ENCODE results near the gene FCRL5. TPM values are rescaled to one million over a fixed set of nuclear protein-coding genes. Genes with fewer than 3 reads are reported as not detected.

Gene FCRL5
- total RNA-seq, 1 donor, result under 0.01 TPM

DNA sequence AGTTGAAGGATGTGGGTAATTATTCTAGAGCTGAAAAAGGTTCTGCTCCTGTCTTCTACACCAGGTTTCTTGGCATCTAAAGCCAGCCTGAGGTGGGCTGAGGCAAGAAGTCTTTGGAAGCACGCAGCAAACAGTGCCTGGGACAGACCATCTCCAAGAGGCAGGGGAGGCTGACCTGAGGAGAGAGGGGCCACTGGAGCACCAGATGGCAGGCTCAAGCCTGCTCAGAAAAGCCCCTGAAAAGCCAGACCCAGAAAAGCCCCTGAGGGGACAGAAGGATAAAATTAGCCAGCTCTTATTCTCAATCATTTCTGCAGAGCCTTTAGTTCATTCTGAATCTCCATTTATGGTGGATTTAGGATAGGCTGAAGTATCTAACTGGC is 28.5 kb upstream of the FCRL5 start:
- Histone ChIP-seq H3K27ac (ENCODE audit: low read depth, low read length) (no peak overlapping the region), H3K36me3 (ENCODE audit: insufficient read depth, low read length) (no peaks in the 10 kb centered on the region), H3K4me2 (ENCODE audit: insufficient read depth, low read length) (no peak overlapping the region), H3K4me1 (ENCODE audit: insufficient read depth, low read length) (no peaks in the 10 kb centered on the region), H2AFZ (ENCODE audit: low read length) (no peak overlapping the region), H3K4me3 (ENCODE audit: insufficient read depth, low read length) (no peak overlapping the region), H3K79me2 (ENCODE audit: insufficient read depth, low read length) (no peaks in the 10 kb centered on the region), H4K20me1 (ENCODE audit: insufficient read depth, low read length) (no peaks in the 10 kb centered on the region), H3K9me3 (ENCODE audit: low read depth, low read length) (no peaks in the 10 kb centered on the region), H3K27me3 (ENCODE audit: insufficient read depth, low read length) (no peaks in the 10 kb centered on the region)
- DNase-seq (ENCODE audit: insufficient read length, low spot score, missing footprints), result no peak
- TF ChIP-seq, protein P1, sequence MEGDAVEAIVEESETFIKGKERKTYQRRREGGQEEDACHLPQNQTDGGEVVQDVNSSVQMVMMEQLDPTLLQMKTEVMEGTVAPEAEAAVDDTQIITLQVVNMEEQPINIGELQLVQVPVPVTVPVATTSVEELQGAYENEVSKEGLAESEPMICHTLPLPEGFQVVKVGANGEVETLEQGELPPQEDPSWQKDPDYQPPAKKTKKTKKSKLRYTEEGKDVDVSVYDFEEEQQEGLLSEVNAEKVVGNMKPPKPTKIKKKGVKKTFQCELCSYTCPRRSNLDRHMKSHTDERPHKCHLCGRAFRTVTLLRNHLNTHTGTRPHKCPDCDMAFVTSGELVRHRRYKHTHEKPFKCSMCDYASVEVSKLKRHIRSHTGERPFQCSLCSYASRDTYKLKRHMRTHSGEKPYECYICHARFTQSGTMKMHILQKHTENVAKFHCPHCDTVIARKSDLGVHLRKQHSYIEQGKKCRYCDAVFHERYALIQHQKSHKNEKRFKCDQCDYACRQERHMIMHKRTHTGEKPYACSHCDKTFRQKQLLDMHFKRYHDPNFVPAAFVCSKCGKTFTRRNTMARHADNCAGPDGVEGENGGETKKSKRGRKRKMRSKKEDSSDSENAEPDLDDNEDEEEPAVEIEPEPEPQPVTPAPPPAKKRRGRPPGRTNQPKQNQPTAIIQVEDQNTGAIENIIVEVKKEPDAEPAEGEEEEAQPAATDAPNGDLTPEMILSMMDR (IDR thresholded peaks at IDR 0.05; ENCODE audit: extremely low read depth, low read depth, low read length), result no peak

DNA sequence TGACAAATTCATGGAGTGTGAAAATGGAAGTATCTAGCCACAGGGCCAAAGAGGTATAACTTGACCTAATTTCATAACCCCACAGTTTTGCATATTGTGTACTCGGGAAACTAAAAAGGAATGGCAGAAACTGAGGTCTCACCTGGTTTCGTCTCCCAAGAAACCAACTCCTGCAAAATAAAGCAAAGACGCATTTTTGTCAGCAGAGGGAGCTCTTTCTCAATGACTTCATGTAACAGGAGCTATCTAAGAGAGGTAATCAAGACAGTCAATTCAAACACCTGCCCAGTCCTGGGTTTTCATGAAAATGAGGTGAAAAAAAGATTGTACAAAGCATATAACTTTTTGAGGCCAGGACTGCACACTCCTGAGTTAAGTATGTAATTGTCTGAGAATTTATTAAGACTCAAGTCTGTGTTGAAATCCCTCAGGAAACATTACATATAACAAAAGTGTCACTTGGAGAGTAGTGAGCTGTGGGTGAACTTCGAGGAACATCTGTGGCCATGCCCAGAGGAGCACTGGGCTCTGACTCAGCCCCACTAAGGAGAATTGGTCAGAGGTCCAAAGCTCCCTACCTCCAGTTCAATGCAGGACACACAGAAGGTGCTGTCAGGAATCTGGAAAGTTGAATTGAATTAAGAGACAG is 28.0 kb upstream of the FCRL5 start:
- H3K9me3 ChIP-seq (ENCODE audit: low read depth, low read length), result no peaks in the 10 kb centered on the region
- no peaks in the 10 kb centered on the region for H3K27me3 ChIP-seq (ENCODE audit: insufficient read depth, low read length)
- H3K27ac ChIP-seq (ENCODE audit: low read depth, low read length), result no peak overlapping the region
- TF ChIP-seq, protein P1 (IDR thresholded peaks at IDR 0.05; ENCODE audit: extremely low read depth, low read depth, low read length), result peak; percentile 72
- H3K4me2 ChIP-seq (ENCODE audit: insufficient read depth, low read length), result no peak overlapping the region
- peak; percentile 58 for DNase-seq (ENCODE audit: insufficient read length, low spot score, missing footprints)
- no peaks in the 10 kb centered on the region for H4K20me1 ChIP-seq (ENCODE audit: insufficient read depth, low read length)
- no peaks in the 10 kb centered on the region for H3K79me2 ChIP-seq (ENCODE audit: insufficient read depth, low read length)
- H3K36me3 ChIP-seq (ENCODE audit: insufficient read depth, low read length), result no peaks in the 10 kb centered on the region
- no peak overlapping the region for H3K4me3 ChIP-seq (ENCODE audit: insufficient read depth, low read length)
- H2AFZ ChIP-seq (ENCODE audit: low read length), result no peak overlapping the region
- no peaks in the 10 kb centered on the region for H3K4me1 ChIP-seq (ENCODE audit: insufficient read depth, low read length)

DNA sequence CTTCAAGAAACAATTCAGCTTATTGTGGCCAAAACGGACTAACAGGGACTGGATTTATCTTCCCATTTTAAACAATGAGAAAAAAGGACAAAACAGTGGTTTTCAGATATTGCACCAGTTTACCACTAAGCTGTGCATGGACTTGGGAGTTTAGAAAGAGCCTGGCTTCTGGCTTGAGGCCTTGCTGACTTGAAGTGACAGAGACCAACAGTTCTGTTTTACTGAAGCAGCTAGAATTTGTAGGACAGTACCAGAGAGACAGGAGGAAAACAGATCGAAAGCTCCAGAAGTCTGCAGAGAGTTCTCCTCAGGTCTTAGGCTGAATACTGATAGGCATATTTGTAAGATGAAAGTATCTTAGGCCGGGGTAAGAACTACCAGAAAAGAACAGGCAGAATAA is 25.1 kb upstream of the FCRL5 start:
- Histone ChIP-seq H3K4me3 (ENCODE audit: insufficient read depth, low read length) (no peak overlapping the region), H4K20me1 (ENCODE audit: insufficient read depth, low read length) (no peaks in the 10 kb centered on the region), H3K27me3 (ENCODE audit: insufficient read depth, low read length) (no peaks in the 10 kb centered on the region), H3K36me3 (ENCODE audit: insufficient read depth, low read length) (no peaks in the 10 kb centered on the region), H3K9me3 (ENCODE audit: low read depth, low read length) (no peaks in the 10 kb centered on the region), H3K4me2 (ENCODE audit: insufficient read depth, low read length) (no peak overlapping the region), H3K27ac (ENCODE audit: low read depth, low read length) (no peak overlapping the region), H2AFZ (ENCODE audit: low read length) (no peak overlapping the region), H3K4me1 (ENCODE audit: insufficient read depth, low read length) (no peaks in the 10 kb centered on the region), H3K79me2 (ENCODE audit: insufficient read depth, low read length) (no peaks in the 10 kb centered on the region)
- TF ChIP-seq, protein P1 (IDR thresholded peaks at IDR 0.05; ENCODE audit: extremely low read depth, low read depth, low read length), result no peak
- DNase-seq (ENCODE audit: insufficient read length, low spot score, missing footprints), result no peak

DNA sequence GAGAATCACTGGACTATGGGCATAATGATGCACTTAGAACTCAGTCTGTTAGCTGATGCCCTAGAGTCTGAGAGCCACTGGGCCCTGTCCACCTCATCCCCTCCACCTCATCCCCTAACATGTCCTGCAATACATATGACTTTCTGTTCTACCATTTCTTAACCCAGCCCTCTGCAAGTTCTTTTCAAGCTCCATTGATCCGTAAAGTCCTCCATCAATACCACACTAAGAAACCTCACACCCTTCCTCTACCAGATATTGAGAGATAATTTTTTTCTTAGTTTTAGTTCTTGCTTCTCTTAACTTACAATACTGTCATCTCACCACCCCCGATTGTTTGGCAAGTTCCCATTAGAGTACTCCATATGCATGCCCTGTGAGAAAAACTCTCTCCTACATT is 23.4 kb upstream of the FCRL5 start:
- no peak for DNase-seq (ENCODE audit: insufficient read length, low spot score, missing footprints)
- Histone ChIP-seq H3K27me3 (ENCODE audit: insufficient read depth, low read length) (no peaks in the 10 kb centered on the region), H3K4me1 (ENCODE audit: insufficient read depth, low read length) (no peaks in the 10 kb centered on the region), H3K9me3 (ENCODE audit: low read depth, low read length) (no peaks in the 10 kb centered on the region), H3K4me2 (ENCODE audit: insufficient read depth, low read length) (no peak overlapping the region), H2AFZ (ENCODE audit: low read length) (no peak overlapping the region), H3K4me3 (ENCODE audit: insufficient read depth, low read length) (no peak overlapping the region), H3K36me3 (ENCODE audit: insufficient read depth, low read length) (no peaks in the 10 kb centered on the region), H3K27ac (ENCODE audit: low read depth, low read length) (no peak overlapping the region), H3K79me2 (ENCODE audit: insufficient read depth, low read length) (no peaks in the 10 kb centered on the region), H4K20me1 (ENCODE audit: insufficient read depth, low read length) (no peaks in the 10 kb centered on the region)
- TF ChIP-seq, protein P1 (IDR thresholded peaks at IDR 0.05; ENCODE audit: extremely low read depth, low read depth, low read length), result no peak
